Activated CD8-positive, alpha-beta memory T cell treated with anti-CD3 and anti-CD28 coated beads, Interleukin-2, amount 10 ng/mL, durations not matched to agents 7 days and 5 days (primary cell): Measurements from ENCODE around the gene EIPR1. TPM values are rescaled to one million over a fixed set of nuclear protein-coding genes. Genes with fewer than 3 reads are reported as not detected.
A peak's percentile ranks its signal among the peaks of the same experiment; 100 is the strongest.
"Not testable (repeated sequence)": the region's sequence is repeated elsewhere in the genome, so short reads cannot be mapped to it uniquely, and the experiment has no call there.

Experiments used
- ATAC-seq: fragments of 150-1000 bp; cut with Tn5 transposase; one replicate; pipeline ENCODE4 v1.10.0; 2021; ENCODE audit warnings: moderate library complexity
- CTCF ChIA-PET: fragments of 350-600 bp; sonication (Branson Sonifier 250); formaldehyde crosslinking; loops from one replicate; lab custom pipeline; 2021; ENCODE audit warnings: antibody characterized with exemption; lab: Charles Lee
- DNase-seq: peaks from one replicate; pipeline ENCODE4 v3.0.0-alpha.2; 2020
- H3K27ac Mint-ChIP-seq: one replicate; pipeline ENCODE4 v1.8.0; 2021; ENCODE audit warnings: mild to moderate bottlenecking, mixed read lengths
- H3K27me3 Mint-ChIP-seq: one replicate; pipeline ENCODE4 v1.8.0; 2021; ENCODE audit warnings: mixed read lengths
- H3K36me3 Mint-ChIP-seq: one replicate; pipeline ENCODE4 v1.8.0; 2021; ENCODE audit warnings: mild to moderate bottlenecking, mixed read lengths
- H3K4me1 Mint-ChIP-seq: one replicate; pipeline ENCODE4 v1.8.0; 2021; ENCODE audit warnings: mixed read lengths
- H3K4me3 Mint-ChIP-seq: one replicate; pipeline ENCODE4 v1.8.0; 2021; ENCODE audit warnings: mild to moderate bottlenecking, moderate library complexity, mixed read lengths
- H3K9me3 Mint-ChIP-seq: one replicate; pipeline ENCODE4 v1.8.0; 2022; ENCODE audit warnings: low read depth, mixed read lengths
- total RNA-seq, 2 experiments: library from RNA; stranded (reverse); gene quantifications; one replicate each; pipeline ENCODE4 v1.2.3, GENCODE V29; 2021

The EIPR1 gene
- total RNA-seq, 2 experiments from 2014 or later, result 40.7 to 44.7 TPM

DNA sequence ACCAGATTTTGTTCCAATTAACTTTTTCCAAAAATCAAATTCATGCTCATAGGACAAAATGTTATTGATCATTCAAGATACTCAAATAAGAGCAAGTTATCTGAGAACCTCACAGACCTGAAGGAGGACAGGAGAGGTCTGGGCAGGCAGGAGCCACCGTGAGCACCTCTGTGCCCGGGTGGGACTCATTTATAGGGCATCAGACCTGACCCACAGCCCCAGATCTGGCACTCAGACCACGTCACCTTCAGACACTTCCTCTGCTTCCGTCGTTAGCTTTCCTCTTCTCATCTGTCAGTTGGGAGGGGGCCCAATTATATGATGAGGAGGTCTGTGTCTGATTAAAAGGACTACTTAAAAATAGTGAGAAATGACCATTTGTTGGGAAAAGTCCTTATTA, 169.4 kb downstream of the EIPR1 start:
- ATAC-seq (no peak), DNase-seq (peak; percentile 23)
- Mint-ChIP-seq H3K9me3 (no peaks in the 10 kb centered on the region), H3K36me3 (peaks cover 1% of the 10 kb centered on the region), H3K4me1 (no peaks in the 10 kb centered on the region), H3K27me3 (no peaks in the 10 kb centered on the region), H3K4me3 (no peak overlapping the region), H3K27ac (no peak overlapping the region)
- CTCF ChIA-PET, result interaction anchor here (0.6 kb wide), 1 partner anchor 142 kb away, joined by 4 read pairs; no protein-coding TSS in a partner anchor

DNA sequence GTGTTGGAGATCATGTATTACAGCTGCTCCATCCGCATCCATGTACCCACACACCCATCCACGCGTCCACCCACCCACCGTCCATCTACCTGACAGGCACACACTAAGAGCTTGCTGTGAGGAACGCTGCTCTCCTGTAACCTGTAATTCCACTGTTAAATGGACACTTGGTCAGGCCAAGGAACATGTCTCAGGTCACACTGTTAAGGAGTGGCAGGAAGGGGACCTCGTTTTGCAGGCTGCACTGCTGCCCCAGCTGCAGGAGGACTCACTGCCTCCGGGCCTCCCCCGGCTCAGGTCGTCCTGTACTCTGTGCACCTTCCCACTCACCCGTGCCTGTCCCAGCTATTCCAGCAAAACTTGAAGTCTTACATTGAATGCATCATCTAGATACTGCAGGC, 170.5 kb downstream of the EIPR1 start:
- Mint-ChIP-seq H3K36me3 (peaks cover 1% of the 10 kb centered on the region), H3K4me1 (no peaks in the 10 kb centered on the region), H3K27me3 (no peaks in the 10 kb centered on the region), H3K4me3 (no peak overlapping the region), H3K9me3 (no peaks in the 10 kb centered on the region), H3K27ac (no peak overlapping the region)
- DNase-seq (no peak), ATAC-seq (no peak)
- CTCF ChIA-PET, result interaction anchor here (1.3 kb wide), 1 partner anchor 16 kb away, joined by 3 read pairs; no protein-coding TSS in a partner anchor

DNA sequence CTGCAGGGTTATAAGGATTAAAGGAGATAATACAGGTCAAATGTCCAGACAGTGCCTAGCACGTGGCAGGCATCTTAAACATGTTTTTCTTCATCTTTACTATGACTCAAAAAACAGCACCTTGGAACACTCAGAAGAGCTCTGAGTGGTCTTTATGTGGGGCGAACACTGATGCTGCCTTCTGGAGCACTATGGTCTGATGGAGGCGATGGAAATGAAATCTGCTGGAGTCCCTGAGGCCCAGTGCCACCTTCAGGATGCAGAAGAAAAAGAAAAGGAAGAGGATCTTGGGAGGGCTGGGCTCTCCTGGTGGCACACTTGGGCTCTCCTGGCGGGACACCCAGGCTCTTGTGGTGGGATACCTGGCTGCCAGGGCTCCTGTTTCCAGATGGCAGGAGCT, 171.8 kb downstream of the EIPR1 start:
- no peak overlapping the region for H3K4me3 Mint-ChIP-seq
- no peaks in the 10 kb centered on the region for H3K27me3 Mint-ChIP-seq
- H3K36me3 Mint-ChIP-seq, result no peaks in the 10 kb centered on the region
- DNase-seq, result no peak
- no peak overlapping the region for H3K27ac Mint-ChIP-seq
- no peaks in the 10 kb centered on the region for H3K4me1 Mint-ChIP-seq
- CTCF ChIA-PET, result interaction anchor here (1.3 kb wide), 1 partner anchor 17 kb away, joined by 3 read pairs; no protein-coding TSS in a partner anchor
- H3K9me3 Mint-ChIP-seq, result no peaks in the 10 kb centered on the region
- ATAC-seq, result no peak

DNA sequence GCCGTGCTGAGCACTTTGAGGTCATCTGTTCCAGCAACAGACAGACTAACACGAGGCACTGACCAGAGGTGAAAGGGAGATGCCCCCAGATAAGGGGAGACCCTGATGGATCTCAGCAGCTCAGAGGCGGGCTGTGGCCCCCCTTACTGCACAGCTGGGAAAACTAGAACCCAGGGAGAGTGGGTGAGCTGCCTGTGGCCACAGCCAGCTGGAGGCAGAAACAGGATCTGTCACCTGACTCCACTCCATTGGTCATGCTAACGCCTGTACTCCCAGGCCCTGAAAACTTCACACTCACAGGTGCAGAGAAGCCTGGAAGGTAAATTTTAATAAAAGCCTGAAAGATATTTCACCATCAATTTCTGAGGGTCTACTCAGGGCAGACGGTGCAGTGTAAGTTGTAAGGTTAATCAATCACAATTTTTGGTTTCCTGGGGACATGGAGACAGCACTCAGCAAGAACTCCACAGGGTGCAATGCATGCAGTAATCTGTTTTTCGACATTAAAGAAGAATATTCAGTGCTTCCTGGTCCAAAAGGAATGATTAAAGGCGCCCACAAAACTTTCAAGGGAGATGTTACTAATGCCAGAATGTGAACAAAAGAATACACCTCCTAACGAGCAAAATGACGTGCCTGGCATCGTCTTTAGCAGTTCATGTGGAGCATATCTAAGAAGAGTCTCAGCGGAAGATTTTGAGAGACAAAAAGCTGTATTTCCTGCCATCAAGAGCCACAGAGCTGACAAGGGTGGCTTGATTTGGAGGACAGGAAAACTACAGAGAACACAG, 173.4 kb downstream of the EIPR1 start:
- ATAC-seq (no peak), DNase-seq (no peak)
- no peak overlapping the region for H3K4me3 Mint-ChIP-seq
- peaks cover 6% of the 10 kb centered on the region for H3K4me1 Mint-ChIP-seq
- H3K27me3 Mint-ChIP-seq, result no peaks in the 10 kb centered on the region
- CTCF ChIA-PET, result no interaction called here
- no peak overlapping the region for H3K27ac Mint-ChIP-seq
- H3K36me3 Mint-ChIP-seq, result no peaks in the 10 kb centered on the region
- H3K9me3 Mint-ChIP-seq, result no peaks in the 10 kb centered on the region

DNA sequence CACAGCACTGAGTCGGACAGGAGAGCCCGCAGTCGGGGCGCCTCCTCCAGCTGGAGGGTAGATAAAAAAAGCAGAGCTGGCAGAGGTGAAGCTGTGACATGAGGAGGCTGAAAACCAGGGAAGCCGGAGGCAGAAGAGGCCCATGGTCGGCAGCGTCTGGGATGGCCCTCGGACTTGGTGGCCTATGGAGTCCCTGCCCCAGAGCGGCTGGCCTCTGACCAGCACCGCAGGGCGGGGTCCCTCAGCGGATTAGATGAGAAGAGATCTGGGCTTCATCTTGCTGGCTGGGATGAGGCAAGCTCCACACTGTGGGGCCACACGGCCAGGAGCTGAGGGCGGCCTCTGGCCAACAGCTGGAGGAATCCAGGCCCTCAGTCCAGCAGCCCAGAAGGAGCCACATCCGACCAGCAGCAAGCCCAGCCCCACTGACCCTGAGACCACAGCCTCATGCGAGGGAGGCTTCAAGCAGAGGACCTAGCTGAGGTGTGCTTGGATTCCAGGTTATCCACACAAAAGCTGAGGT, 174.1 kb downstream of the EIPR1 start:
- H3K9me3 Mint-ChIP-seq, result no peaks in the 10 kb centered on the region
- H3K27me3 Mint-ChIP-seq, result no peaks in the 10 kb centered on the region
- ATAC-seq (no peak), DNase-seq (no peak)
- CTCF ChIA-PET, result no interaction called here
- H3K27ac Mint-ChIP-seq, result no peak overlapping the region
- no peaks in the 10 kb centered on the region for H3K36me3 Mint-ChIP-seq
- H3K4me3 Mint-ChIP-seq, result no peak overlapping the region
- peaks cover 6% of the 10 kb centered on the region for H3K4me1 Mint-ChIP-seq

DNA sequence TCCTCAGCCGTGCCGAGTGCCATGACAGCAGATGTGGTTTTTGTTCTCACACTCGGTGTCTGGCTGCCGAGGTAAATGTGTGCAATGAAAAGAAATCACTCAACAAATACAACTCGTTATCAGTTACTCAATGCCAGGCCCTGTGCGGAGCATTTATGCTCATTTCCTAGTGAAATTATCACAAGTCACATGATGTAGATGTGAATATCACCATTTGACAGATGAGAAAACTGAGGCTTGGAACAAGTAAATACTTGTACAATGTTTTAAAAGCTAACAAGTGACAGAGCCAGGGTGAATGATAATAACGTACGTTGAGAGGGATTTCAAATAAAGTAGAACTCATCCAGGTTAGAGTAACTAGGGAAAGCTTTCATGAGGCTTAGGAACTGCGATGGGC, 174.7 kb downstream of the EIPR1 start:
- no peaks in the 10 kb centered on the region for H3K36me3 Mint-ChIP-seq

DNA sequence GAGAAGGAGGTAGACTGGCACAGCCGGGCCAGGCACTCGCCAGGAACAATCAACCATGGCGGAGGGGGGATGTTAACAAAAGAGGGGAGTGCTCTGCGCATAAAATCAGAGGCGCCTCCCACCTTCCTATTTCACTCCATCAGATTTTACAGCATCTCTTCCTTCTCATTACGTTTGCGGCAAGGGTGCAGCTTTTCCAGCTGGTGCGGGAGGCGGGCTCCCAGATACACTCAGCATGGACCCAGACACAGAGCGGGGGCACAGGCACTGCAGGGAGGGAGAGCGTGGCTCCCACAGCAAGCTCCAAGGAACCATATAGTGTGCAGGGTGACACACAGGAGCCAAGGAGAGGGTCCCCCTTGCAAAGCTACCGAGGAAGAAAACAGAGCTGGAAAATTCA, 176.3 kb downstream of the EIPR1 start:
- ATAC-seq (no peak), DNase-seq (no peak)
- CTCF ChIA-PET, result no interaction called here
- Mint-ChIP-seq H3K36me3 (no peaks in the 10 kb centered on the region), H3K27ac (no peak overlapping the region), H3K27me3 (no peaks in the 10 kb centered on the region), H3K4me1 (peaks cover 9% of the 10 kb centered on the region), H3K4me3 (no peak overlapping the region), H3K9me3 (no peaks in the 10 kb centered on the region)

More for the DNA sequence above, 174.7 kb downstream of the EIPR1 start:
- H3K27me3 Mint-ChIP-seq, result no peaks in the 10 kb centered on the region
- no peak for DNase-seq
- H3K9me3 Mint-ChIP-seq, result no peaks in the 10 kb centered on the region
- H3K27ac Mint-ChIP-seq, result no peak overlapping the region
- CTCF ChIA-PET, result no interaction called here
- peaks cover 6% of the 10 kb centered on the region for H3K4me1 Mint-ChIP-seq
- no peak for ATAC-seq
- no peak overlapping the region for H3K4me3 Mint-ChIP-seq

DNA sequence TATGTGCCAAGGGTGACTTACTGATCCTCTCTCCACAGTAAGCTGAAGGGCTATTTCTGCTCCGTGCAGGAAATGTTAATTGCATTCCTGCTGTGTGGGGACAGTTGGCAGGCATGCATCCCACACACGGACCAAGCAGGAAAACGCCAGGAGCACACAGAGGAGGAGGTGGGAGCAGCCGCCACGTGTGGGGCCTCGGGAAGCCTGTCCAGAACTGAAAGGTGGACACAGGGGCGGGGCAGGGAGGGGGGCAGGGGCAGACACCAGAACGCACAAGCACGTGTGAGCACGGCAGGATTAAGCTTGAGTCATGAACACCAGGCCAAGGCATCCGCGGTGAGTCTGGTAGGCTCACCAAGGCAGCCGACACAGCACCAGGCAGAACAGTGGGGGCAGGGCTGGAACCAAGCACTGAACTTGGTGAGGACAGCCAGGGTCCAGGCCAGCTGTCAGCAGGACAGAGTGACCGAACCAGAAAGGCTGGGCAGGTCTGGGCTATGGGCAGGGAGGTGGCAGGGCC, 177.1 kb downstream of the EIPR1 start:
- no peaks in the 10 kb centered on the region for H3K9me3 Mint-ChIP-seq
- H3K4me1 Mint-ChIP-seq, result peaks cover 12% of the 10 kb centered on the region
- H3K36me3 Mint-ChIP-seq, result no peaks in the 10 kb centered on the region
- ATAC-seq, result no peak
- no peak overlapping the region for H3K4me3 Mint-ChIP-seq
- DNase-seq, result no peak
- CTCF ChIA-PET, result no interaction called here
- no peak overlapping the region for H3K27ac Mint-ChIP-seq
- H3K27me3 Mint-ChIP-seq, result no peaks in the 10 kb centered on the region

DNA sequence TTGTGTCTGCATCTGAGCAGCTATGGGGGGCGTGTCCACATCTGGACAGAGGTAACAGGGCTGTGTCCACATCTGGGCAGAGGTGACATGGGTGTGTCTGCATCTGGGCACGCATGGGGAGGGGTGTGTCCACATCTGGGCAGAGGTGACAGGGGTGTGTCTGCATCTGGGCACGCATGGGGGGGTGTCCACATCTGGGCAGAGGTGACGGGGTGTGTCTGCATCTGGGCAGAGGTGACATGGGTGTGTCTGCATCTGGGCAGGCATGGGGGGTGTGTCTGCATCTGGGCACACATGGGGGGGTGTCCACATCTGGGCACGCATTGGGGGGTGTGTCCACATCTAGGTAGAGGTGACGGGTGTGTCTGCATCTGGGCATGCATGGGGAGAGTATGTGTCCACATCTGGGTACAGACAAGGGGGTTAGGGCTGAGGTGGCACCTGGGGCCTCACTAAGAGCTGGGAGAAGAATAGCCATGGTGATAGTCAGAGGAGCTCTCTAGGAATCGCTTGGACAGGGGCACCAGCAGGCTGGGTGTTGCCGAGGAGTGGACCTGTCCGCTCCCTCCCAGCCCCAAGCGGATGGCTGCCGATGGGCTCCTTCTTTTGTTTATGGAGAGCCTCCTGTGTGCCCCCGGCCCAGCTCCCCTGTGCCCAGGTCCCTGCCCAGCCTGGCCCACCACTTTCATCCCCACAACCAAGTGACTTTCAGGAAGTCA, 177.8 kb downstream of the EIPR1 start:
- CTCF ChIA-PET, result no interaction called here
- Mint-ChIP-seq H3K27ac (no peak overlapping the region), H3K4me3 (no peak overlapping the region), H3K4me1 (peaks cover 12% of the 10 kb centered on the region), H3K27me3 (no peaks in the 10 kb centered on the region), H3K9me3 (no peaks in the 10 kb centered on the region), H3K36me3 (no peaks in the 10 kb centered on the region)
- no peak for ATAC-seq
- DNase-seq, result no peak

DNA sequence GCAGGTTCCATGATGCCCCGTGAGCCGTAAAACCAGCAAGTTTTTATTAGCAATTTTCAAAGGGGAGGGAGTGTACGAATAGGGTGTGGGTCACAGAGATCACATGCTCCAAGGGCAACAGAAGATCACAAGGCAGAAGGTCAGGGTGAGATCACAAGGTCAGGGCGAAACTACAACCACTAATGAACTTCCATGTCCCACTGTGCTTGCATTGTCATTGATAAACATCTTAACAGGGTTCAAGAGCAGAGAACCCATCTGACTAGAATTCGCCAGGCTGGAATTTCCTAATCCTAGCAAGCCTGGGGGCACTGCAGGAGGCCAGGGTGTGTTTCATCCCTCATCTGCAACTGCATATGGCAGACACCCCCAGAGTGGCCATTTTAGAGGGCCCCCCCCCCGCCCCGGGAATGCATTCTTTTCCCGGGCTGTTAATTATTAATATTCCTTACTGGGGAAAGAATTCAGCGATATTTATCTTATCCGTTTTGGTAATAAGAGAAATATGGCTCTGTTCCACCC, 178.9 kb downstream of the EIPR1 start:
- peaks cover 12% of the 10 kb centered on the region for H3K4me1 Mint-ChIP-seq
- H3K4me3 Mint-ChIP-seq, H3K27ac Mint-ChIP-seq, H3K36me3 Mint-ChIP-seq, DNase-seq, H3K9me3 Mint-ChIP-seq, ATAC-seq, H3K27me3 Mint-ChIP-seq, CTCF ChIA-PET: not testable (repeated sequence)

DNA sequence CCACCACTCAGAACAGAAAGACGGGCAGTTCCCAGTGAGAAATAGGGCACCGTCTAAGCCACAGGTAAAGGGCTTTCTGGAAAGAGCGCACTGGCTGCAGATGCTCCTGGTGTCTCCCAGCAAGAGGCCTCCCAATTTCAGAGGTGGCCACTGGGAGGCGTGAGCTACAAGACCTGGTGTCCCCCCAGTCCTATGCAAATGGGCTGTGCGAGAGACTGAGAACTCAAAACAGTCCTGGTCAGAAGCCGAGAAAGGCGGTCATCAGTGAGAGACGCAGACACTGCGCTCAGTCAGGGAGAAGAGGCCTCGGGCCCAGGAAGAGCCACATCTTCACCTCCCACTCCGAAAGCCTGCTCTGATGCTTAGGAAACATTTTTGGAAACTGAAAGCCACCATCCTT, 179.5 kb downstream of the EIPR1 start:
- peaks cover 12% of the 10 kb centered on the region for H3K4me1 Mint-ChIP-seq
- no peaks in the 10 kb centered on the region for H3K36me3 Mint-ChIP-seq
- no peaks in the 10 kb centered on the region for H3K27me3 Mint-ChIP-seq
- no peak overlapping the region for H3K27ac Mint-ChIP-seq
- ATAC-seq, result no peak
- CTCF ChIA-PET, result no interaction called here
- no peak overlapping the region for H3K4me3 Mint-ChIP-seq
- H3K9me3 Mint-ChIP-seq, result no peaks in the 10 kb centered on the region
- DNase-seq, result no peak

DNA sequence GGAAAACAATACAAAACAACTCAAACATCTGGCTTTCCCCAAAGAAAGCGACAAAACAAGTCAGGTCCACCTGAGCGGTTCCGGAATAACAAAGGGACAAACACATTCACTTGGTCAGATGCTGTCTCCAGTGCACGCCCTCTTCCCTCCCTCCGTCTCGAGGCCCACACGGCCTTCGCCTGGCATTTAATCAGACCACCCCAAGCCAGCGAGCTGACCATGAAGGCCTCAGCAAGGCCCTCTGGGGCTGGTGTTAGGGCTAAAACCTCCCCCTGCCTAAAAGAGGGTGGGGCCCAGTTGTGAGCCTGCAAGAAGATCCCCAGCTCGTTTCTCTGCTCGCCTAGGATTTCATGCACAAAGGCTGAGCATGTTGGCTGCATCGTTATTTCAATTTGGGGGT, 180.3 kb downstream of the EIPR1 start:
- no peaks in the 10 kb centered on the region for H3K36me3 Mint-ChIP-seq
- H3K27me3 Mint-ChIP-seq, result no peaks in the 10 kb centered on the region
- ATAC-seq (no peak), DNase-seq (no peak)
- no peaks in the 10 kb centered on the region for H3K9me3 Mint-ChIP-seq
- no peak overlapping the region for H3K27ac Mint-ChIP-seq
- peaks cover 12% of the 10 kb centered on the region for H3K4me1 Mint-ChIP-seq
- no peak overlapping the region for H3K4me3 Mint-ChIP-seq
- CTCF ChIA-PET, result no interaction called here

DNA sequence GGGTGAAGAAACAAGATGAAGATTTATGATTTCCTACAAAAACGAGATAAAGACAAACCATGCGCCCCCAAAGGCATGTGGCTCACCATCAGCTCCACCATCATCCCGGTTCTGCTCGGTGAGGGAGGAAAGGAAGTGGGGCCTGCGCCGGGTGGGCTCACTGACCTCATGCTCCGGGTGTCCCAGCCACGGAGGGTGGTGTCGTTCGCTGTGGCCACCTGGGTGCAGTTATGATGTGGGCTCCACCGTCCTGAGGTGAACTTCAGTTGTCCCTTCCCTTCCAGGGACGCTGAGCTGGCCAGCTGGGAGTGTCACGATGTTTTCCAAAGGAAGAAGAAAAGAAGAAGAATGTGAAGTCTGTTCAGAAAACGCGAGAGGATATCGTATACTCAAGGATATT, 180.9 kb downstream of the EIPR1 start:
- CTCF ChIA-PET, result no interaction called here
- ATAC-seq (no peak), DNase-seq (no peak)
- H3K9me3 Mint-ChIP-seq, result no peaks in the 10 kb centered on the region
- H3K4me3 Mint-ChIP-seq, result no peak overlapping the region
- peaks cover 12% of the 10 kb centered on the region for H3K4me1 Mint-ChIP-seq
- H3K27me3 Mint-ChIP-seq, result no peaks in the 10 kb centered on the region
- H3K36me3 Mint-ChIP-seq, result peaks cover 1% of the 10 kb centered on the region
- no peak overlapping the region for H3K27ac Mint-ChIP-seq
